OCI-LY7 (cell line): Measurements from ENCODE around the gene GFRA4.

Experiments used
- EZH2phosphoT487 ChIP-seq: fragments of 200-600 bp; sonication (generic); IDR thresholded peaks from 2 replicates; pipeline ENCODE4 v1.6.1; 2018; ENCODE audit warnings: low read depth, borderline replicate concordance, mild to moderate bottlenecking, mixed run types, antibody characterized with exemption, low read length, moderate library complexity, mixed read lengths
- TF ChIP-seq, protein P1 (sequence below): fragments of 200-600 bp; sonication (generic); conservative IDR thresholded peaks from 2 replicates; pipeline ENCODE4 v1.5.1; 2014; ENCODE audit warnings: mild to moderate bottlenecking, antibody characterized with exemption, low read length, moderate library complexity, mixed read lengths

- TF ChIP-seq, protein P1, sequence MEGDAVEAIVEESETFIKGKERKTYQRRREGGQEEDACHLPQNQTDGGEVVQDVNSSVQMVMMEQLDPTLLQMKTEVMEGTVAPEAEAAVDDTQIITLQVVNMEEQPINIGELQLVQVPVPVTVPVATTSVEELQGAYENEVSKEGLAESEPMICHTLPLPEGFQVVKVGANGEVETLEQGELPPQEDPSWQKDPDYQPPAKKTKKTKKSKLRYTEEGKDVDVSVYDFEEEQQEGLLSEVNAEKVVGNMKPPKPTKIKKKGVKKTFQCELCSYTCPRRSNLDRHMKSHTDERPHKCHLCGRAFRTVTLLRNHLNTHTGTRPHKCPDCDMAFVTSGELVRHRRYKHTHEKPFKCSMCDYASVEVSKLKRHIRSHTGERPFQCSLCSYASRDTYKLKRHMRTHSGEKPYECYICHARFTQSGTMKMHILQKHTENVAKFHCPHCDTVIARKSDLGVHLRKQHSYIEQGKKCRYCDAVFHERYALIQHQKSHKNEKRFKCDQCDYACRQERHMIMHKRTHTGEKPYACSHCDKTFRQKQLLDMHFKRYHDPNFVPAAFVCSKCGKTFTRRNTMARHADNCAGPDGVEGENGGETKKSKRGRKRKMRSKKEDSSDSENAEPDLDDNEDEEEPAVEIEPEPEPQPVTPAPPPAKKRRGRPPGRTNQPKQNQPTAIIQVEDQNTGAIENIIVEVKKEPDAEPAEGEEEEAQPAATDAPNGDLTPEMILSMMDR = no peak
- TF ChIP-seq EZH2phosphoT487 = no peak
Measured at GRCh38 chr20:3674995-3675900, 12.0 kb upstream of the GFRA4 start.
